Peyer's patch (tissue), 4 donors: ENCODE data around the gene COL6A1. TPM values are rescaled to one million over a fixed set of nuclear protein-coding genes. Genes with fewer than 3 reads are reported as not detected.

Experiments used
- DNase-seq, 3 donors: peaks; one replicate each; pipeline ENCODE4 v3.0.0-alpha.2; 2017 to 2019
- H3K27ac ChIP-seq, 4 donors: fragments of 200-600 bp; sonication (generic); one replicate each; pipeline ENCODE4 v1.5.1; 2016 to 2019
- H3K27me3 ChIP-seq, 2 donors: fragments of 200-600 bp; sonication (generic); one replicate each; pipeline ENCODE4 v1.5.1; 2019
- H3K36me3 ChIP-seq, 3 donors: fragments of 200-600 bp; sonication (generic); one replicate each; pipeline ENCODE4 v1.5.1; 2016 to 2019
- H3K4me1 ChIP-seq, 4 donors: fragments of 200-600 bp; sonication (generic); one replicate each; pipeline ENCODE4 v1.5.1; 2016 to 2019
- H3K4me3 ChIP-seq, 4 donors: fragments of 200-600 bp; sonication (generic); 1 replicate in 3 of 4; 2 replicates in 1 of 4; pipeline ENCODE4 v1.5.1; 2016 to 2019; ENCODE audit warnings: mild to moderate bottlenecking in 1 of 4
- H3K9me3 ChIP-seq, 4 donors: fragments of 200-600 bp; sonication (generic); one replicate each; pipeline ENCODE4 v1.5.1; 2016 to 2019; ENCODE audit warnings: mild to moderate bottlenecking in 1 of 4
- POLR2A ChIP-seq, 2 donors: fragments of 450-650 bp; IDR thresholded peaks; one replicate each; pipeline ENCODE4 v1.5.1; 2017; ENCODE audit warnings: antibody characterized with exemption in 2 of 2, mild to moderate bottlenecking in 2 of 2, moderate library complexity in 2 of 2
- total RNA-seq, 4 donors: library from RNA; depleted of rRNA; stranded (reverse); fragments of >200 nt; gene quantifications; one replicate each; pipeline ENCODE4 v1.1.0, GENCODE V29; 2016
- TF ChIP-seq, protein P1 (sequence below), 6 experiments: fragments of 450-650 bp in 4 of 6; fragments of 200-600 bp in 2 of 6; sonication (generic) in 1 of 6; IDR thresholded peaks; one replicate each; pipeline ENCODE4 v1.5.1; 2017 to 2019; ENCODE audit warnings: antibody characterized with exemption in 6 of 6, mild to moderate bottlenecking in 3 of 6, moderate library complexity in 1 of 6

Gene COL6A1
- total RNA-seq, 4 donors from 2014 or later: 37.7 to 458 (median 161) TPM

DNA sequence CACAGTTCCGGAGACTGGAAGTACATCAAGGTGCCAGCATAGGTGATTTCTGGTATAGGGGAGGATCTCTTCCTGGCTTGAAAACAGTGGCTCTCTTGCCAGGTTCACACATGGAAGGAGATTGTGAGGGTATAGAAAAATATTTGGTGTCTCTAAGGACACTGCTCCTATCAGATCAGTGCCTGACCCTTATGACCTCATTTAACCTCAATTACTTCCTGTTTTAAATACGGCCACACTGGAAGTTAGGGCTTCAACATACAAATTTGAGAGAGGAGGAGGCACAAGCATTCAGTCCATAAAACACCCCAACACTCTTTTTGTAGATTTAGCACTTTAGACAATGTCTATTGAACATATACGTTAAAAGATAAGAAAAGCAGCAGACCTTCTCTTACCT, 37.0 kb downstream of the COL6A1 start:
- Histone ChIP-seq H3K9me3 (no peaks in the 10 kb centered on the region), H3K27ac (no peak overlapping the region), H3K36me3 (no peaks in the 10 kb centered on the region), H3K4me3 (no peak overlapping the region), H3K27me3 (no peaks in the 10 kb centered on the region), H3K4me1 (no peaks in the 10 kb centered on the region)
- DNase-seq: no peak
- TF ChIP-seq POLR2A (IDR thresholded peaks at IDR 0.05): no peak
- TF ChIP-seq, protein P1, sequence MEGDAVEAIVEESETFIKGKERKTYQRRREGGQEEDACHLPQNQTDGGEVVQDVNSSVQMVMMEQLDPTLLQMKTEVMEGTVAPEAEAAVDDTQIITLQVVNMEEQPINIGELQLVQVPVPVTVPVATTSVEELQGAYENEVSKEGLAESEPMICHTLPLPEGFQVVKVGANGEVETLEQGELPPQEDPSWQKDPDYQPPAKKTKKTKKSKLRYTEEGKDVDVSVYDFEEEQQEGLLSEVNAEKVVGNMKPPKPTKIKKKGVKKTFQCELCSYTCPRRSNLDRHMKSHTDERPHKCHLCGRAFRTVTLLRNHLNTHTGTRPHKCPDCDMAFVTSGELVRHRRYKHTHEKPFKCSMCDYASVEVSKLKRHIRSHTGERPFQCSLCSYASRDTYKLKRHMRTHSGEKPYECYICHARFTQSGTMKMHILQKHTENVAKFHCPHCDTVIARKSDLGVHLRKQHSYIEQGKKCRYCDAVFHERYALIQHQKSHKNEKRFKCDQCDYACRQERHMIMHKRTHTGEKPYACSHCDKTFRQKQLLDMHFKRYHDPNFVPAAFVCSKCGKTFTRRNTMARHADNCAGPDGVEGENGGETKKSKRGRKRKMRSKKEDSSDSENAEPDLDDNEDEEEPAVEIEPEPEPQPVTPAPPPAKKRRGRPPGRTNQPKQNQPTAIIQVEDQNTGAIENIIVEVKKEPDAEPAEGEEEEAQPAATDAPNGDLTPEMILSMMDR (IDR thresholded peaks at IDR 0.05): no peak

DNA sequence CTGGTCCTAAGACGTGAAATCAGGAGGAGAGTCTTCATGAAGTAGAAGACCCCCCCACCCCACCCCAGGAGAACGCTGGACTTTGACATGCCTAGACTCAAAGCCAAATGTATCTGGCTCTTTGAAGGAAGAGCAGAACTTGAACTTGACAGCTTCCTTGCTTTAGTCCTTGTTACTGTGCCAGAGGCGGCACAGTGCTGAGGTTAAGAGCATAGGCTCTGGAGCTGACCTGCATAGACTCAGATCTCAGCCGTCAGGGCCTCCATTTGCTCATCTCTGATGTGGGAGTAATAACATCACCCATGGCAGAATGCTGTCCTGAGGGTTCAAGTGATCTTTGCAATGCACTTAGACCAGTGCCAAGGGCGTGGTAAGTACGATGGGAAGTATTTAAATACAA, 39.0 kb downstream of the COL6A1 start:
- no peaks in the 10 kb centered on the region for H3K4me1 ChIP-seq
- no peak overlapping the region for H3K4me3 ChIP-seq
- no peak for DNase-seq
- TF ChIP-seq, protein P1 (IDR thresholded peaks at IDR 0.05): no peak
- H3K27me3 ChIP-seq: no peaks in the 10 kb centered on the region
- H3K27ac ChIP-seq: peak overlapping the region in 1 of 4 donors; percentile 12
- H3K36me3 ChIP-seq: no peaks in the 10 kb centered on the region
- no peaks in the 10 kb centered on the region for H3K9me3 ChIP-seq

GRCh38 chr21:46021398-46021797, 39.8 kb downstream of the COL6A1 start:
- DNase-seq: no peak
- H3K9me3 ChIP-seq: no peaks in the 10 kb centered on the region
- no peaks in the 10 kb centered on the region for H3K27me3 ChIP-seq
- H3K27ac ChIP-seq: peak overlapping the region in 3 of 4 donors; percentile 28 to 77 (median 57)
- no peaks in the 10 kb centered on the region for H3K36me3 ChIP-seq
- TF ChIP-seq POLR2A (IDR thresholded peaks at IDR 0.05): no peak
- TF ChIP-seq, protein P1 (IDR thresholded peaks at IDR 0.05): no peak
- H3K4me1 ChIP-seq: no peaks in the 10 kb centered on the region
- H3K4me3 ChIP-seq: no peak overlapping the region

DNA sequence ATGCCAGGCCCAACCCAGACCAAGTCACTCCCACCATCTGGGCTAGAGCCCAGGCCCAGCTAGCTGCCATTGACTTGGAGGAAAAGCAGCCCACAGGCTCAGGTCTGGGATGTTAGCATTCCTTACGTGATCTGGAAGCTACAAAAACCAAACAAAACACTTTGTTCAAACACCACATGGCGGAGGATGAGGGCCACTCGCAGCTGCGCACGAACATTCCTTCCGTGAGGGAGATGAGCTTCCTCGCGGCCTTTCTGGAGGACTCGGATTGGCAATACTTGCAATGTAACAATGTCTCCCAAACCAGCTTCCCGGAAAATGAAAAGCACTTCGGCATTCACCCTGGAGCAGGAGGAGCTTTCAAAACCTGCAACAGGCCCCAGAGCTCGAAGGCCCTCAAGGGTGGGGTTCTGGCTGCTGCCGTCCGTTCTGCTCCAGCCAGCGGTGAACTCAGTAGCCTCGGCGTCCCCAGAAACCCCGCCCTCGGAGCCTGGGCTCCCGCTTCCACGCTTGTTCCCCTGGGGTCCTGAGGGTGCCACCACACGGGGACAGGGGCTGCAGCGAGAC, 40.5 kb downstream of the COL6A1 start:
- H3K9me3 ChIP-seq: no peaks in the 10 kb centered on the region
- no peaks in the 10 kb centered on the region for H3K36me3 ChIP-seq
- no peaks in the 10 kb centered on the region for H3K27me3 ChIP-seq
- H3K4me3 ChIP-seq: no peak overlapping the region
- H3K27ac ChIP-seq: peak overlapping the region in 3 of 4 donors; percentile 28 to 77 (median 57)
- H3K4me1 ChIP-seq: no peaks in the 10 kb centered on the region
- no peak for TF ChIP-seq POLR2A (IDR thresholded peaks at IDR 0.05)
- TF ChIP-seq, protein P1 (IDR thresholded peaks at IDR 0.05): no peak
- peak in 2 of 3 donors; percentile 48 to 55 for DNase-seq

GRCh38 chr21:46022551-46023525, 41.3 kb downstream of the COL6A1 start:
- no peaks in the 10 kb centered on the region for H3K27me3 ChIP-seq
- H3K4me1 ChIP-seq: no peaks in the 10 kb centered on the region
- TF ChIP-seq, protein P1 (IDR thresholded peaks at IDR 0.05): no peak
- no peak for TF ChIP-seq POLR2A (IDR thresholded peaks at IDR 0.05)
- H3K36me3 ChIP-seq: no peaks in the 10 kb centered on the region
- no peak overlapping the region for H3K4me3 ChIP-seq
- no peak for DNase-seq
- no peaks in the 10 kb centered on the region for H3K9me3 ChIP-seq
- H3K27ac ChIP-seq: peak overlapping the region in 3 of 4 donors; percentile 28 to 77 (median 57)
